GM15510 (cell line): ENCODE measurements around the gene UQCC5.

Experiments
- POLR2A ChIP-seq: IDR thresholded peaks from 3 replicates; pipeline ENCODE4 v1.6.1; 2011; ENCODE audit warnings: borderline replicate concordance; ENCODE audit not compliant: insufficient read length; ENCODE audit errors: extremely low read depth

UQCC5 gene

GRCh38 chr3:52554026-52554755, 17.8 kb downstream of the UQCC5 start:
- TF ChIP-seq POLR2A: no peak

- TF ChIP-seq POLR2A: no peak
Observed at GRCh38 chr3:52555056-52555455, 18.7 kb downstream of the UQCC5 start.

GRCh38 chr3:52557011-52557960, 20.9 kb downstream of the UQCC5 start:
- TF ChIP-seq POLR2A: no peak

- TF ChIP-seq POLR2A: no peak
Observed at GRCh38 chr3:52558436-52558835, 22.0 kb downstream of the UQCC5 start.

GRCh38 chr3:52561028-52561747, 24.8 kb downstream of the UQCC5 start:
- TF ChIP-seq POLR2A: no peak

- no peak for TF ChIP-seq POLR2A
Observed at GRCh38 chr3:52563984-52564383, 27.6 kb downstream of the UQCC5 start.

- no peak for TF ChIP-seq POLR2A
Observed at GRCh38 chr3:52568069-52568468, 31.7 kb downstream of the UQCC5 start.

GRCh38 chr3:52570076-52570475, 33.7 kb downstream of the UQCC5 start:
- TF ChIP-seq POLR2A: no peak

- TF ChIP-seq POLR2A: no peak
Observed at GRCh38 chr3:52572221-52572620, 35.8 kb downstream of the UQCC5 start.

GRCh38 chr3:52574056-52574965, 37.9 kb downstream of the UQCC5 start:
- no peak for TF ChIP-seq POLR2A
